Forelimb muscle (tissue), 1 donor: ENCODE data around the gene INPP5B. TPM values are rescaled to one million over a fixed set of nuclear protein-coding genes. Genes with fewer than 3 reads are reported as not detected.

ENCODE experiments used
- DNase-seq: peaks from one replicate; pipeline ENCODE4 v3.0.0-alpha.2; 2013; ENCODE audit warnings: low read depth
- polyA plus RNA-seq: library from polyadenylated mRNA; unstranded; fragments of 120-200 nt; gene quantifications from one replicate; pipeline ENCODE4 v1.2.1, GENCODE V29; 2013; ENCODE audit not compliant: insufficient read length

Gene INPP5B
- polyA plus RNA-seq, 1 donor = 10.5 TPM

DNA sequence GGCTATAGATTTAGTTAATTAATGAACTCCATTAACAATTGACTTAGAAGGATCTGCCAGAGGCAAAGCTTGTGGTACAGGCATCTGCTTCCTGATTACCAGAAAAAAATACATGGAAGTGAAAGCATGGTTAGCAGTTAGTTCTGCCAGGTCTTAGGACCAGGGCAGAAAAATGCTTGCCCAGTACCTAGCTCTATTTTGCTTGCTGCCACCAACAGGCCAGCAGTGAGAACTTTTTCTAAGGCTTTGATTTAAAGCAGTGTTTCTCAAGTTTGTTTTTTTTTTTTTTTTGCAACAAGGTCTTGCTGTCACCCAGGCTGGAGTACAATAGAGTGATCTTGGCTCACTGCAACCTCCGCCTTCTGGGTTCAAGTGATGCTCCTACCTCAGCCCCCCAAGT is 71.0 kb downstream of the INPP5B start:
- DNase-seq = no peak

DNA sequence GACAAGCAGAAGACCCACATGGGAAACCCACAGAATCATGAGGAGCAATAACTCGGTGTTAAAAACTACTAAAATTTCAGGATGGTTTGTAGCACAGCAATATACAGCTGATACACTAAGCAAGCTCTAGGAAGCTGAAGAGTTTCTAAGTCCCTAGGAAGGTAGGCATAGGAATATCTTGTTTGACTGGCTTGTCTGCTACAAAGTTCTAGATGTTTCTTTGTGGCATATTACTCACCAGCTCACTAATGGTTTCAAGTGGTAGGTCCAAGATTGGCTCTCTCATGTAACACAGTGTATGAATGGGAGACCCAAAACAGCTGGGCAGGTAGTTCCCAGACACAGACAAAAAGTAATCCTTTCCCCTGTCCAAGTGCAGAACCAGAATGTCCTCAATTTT is 74.2 kb downstream of the INPP5B start:
- DNase-seq = no peak

DNA sequence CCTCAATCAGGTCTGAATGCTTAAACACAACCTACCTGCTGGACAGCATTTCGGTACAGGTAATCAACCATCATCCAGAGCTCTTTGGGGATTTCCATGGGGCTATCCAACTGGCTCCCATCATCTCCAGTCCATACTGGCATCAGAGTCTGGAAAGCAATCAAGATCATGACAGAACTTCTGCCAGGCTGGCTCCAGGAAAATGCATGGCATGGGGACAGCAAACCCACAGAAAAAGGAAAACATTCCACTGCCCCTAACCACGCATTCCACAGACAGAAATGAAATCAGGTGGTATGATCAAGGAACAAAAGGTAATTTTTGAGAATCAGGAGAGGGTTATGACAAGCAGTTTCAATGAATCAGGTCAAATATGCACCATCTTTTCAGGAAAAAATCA is 78.4 kb downstream of the INPP5B start:
- DNase-seq = no peak

DNA sequence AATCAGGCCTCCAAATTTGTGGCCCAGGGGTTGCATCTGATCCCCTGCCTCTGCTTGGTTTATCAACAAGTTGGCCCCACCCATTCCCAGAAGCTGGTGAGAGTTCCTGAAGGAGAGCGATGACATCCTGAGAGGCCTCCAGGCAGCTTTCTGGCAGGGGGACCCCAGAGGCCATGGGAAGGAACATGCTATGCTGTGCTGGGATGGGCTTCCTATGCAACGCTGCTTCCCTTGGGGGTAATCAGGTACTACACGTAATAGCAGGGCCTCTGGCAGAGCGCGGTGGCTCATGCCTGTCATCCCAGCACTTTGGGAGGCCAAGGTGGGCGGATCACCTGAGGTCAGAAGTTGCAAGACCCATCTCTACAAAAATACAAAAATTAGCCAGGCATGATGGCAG is 79.1 kb downstream of the INPP5B start:
- no peak for DNase-seq

DNA sequence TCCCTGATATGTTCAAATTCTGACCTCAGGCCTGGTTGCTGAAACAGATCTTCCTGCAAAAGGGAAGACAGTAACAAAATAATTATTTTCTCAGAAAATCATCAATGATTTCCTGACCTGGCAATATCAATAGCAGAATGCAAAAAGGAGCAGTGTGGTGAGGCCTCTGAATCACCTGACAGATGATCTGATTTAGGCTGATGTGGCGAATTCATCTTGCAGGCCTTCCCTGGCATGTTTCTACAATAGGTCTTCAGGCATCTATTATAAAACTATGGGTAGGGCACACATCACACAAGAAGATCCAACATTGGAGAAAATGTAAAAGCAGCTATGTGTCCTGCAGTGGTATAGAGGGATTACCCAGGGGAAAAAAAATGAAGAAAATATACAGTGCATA is 80.4 kb downstream of the INPP5B start:
- DNase-seq = no peak

DNA sequence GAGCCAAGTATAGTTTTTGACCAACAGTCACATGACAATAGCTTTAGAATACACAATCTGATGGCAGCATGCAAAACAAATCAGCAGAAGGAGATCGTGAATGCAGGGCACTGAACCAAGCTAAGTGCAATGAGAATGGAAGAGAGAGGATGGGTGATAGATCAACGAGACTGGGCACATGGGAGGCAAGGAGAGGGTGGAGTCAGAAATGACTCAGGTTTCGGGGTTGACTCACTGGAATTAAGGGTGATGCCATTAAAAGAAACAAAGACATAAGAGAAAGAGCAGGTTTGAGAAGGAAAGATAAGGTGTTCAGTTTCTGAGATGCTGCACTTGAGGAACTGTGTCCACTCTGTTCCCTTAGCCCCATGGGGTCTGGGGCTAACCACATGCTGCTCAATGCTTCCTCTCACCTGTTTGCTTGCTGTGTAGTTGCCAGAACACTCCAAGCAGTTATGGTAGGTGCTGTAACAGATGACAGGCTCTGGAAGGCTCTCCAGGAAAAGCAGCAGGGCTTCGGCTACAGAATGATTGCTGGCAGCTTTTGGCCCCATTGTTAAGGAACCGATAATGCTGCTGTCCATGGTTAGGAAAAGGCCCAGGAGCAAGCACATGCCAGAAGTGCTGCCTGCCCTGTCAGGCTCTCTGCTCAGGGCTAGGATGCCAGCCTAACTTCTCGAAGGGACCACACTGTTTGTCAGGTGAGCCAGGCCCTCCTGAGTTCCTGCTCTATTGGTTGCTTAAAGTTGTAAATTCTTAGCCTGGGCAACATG is 81.3 kb downstream of the INPP5B start:
- DNase-seq = no peak

DNA sequence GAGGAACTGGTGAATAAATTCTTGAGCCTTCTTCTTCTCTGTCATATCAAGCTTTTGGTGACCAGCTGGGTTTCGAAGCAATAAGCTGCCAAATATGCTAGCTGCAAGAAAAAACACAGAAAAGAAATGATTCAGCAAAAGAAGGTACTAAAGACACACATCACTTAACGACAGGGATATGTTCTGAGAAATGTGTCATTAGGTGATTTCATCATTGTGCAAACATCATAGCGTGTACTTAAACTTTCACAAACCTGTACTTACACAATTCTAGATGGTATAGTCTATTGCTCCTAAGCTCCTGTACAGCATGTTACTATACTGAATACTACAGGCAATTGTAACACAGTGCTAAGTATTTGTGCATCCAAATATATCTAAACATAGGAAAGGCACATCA is 84.5 kb downstream of the INPP5B start:
- DNase-seq = no peak

DNA sequence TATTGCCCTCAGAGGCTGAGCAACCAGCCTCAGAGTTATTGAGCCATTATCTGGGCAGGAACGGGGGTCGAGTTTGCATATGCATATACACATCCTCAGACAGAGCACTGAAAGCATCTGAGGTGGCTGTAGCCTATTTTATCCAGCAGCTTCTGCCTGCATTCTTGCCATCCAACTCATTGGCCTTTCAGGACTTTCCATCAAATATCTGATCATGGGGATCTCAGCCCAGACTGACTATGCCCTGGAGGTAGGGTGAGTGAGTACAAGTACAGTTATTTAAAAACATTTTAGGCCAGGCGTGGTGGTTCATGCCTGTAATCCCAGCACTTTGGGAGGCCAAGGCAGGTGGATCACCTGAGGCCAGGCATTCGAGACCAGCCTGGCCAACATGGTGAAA is 85.7 kb downstream of the INPP5B start:
- DNase-seq = no peak

DNA sequence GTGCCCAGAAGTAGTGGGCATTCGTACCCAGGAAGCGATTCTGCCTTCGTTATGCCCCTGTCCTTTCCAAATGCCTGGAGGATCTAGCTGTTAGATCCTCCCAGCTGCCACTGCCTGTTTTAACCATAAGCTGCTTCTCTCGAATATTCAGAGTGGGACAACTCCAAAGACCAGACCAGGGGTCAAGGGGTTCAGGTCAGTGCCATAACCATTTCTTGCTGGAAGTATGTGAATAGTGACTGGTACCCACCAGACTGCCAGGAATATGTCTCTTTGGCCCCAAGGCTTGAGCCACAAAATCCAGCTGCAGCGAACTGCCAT is 86.5 kb downstream of the INPP5B start:
- DNase-seq = no peak

DNA sequence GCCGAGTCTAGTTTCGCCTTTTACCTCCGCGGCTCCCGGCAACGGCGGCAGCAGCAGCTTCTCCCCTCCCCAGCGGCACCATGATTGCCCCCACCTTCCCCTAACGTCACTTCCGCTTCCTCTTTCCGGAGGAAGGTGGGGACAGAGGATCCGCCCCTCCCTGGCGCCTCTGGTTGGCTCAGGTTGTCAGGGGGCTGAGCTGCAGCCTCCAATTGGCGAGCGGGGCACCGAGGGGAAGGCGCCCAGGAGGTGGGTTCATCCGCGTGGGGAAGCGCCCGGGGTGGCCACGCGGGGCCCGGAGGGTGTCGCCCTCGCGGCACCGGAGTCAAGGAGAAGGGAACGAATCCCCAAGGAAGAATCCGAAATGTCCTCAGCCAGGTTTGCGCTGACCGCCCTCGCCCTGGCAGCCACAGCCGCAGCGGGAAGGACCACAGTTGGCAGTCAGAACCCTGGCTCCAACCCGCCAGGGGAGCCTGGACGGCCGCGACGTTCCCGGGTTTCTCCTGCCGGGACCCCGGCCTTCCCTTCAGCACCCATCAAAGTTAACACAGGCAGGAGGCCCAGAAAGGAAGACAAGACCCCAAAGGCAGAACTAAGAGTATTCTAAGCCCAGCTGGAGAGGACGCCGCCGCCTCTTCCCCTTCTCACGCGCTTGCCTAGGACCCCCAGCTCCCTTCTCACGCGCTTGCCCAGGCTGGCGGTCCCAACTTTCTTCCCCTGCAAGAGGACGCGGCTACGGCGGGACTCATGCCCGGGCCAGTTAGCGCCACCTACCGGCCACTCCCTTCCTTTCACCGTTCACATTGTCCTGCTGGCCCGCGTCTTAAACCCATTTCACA is 87.1 kb downstream of the INPP5B start, which contains the start of gene MTF1:
MTF1 (minus strand) TSS at position 86 of the 839 bp plus-strand sequence. CDS start 1,934 bp downstream, outside the sequence.
- peak; percentile 97 for DNase-seq

DNA sequence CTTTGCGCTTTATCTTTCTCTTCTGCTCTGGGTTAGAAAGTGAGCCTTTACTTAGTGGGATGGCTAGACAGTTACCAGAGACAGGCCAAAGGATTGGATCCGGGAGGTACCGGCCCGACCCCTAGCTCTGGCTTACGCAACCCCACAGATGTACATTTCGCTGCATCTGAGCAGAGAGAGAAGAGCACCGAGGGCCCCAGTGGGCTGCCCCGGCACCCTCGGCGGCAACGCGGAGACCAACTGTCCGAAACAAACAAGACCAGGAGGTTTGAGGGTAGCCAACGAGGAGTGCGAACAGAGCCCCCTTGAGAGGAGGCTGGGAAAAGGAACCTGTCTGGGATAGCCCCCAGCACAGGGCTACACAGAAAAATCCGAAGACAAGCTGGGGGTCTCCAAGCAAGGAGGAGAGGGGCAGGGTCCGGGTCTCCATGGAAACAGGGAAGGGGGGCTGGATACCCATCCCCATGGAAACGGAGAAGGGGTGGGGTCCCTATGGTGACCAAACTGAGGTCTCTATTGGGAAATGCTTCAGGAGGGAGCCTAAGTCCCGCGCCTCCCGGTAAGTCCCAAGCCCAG is 87.8 kb downstream of the INPP5B start:
- DNase-seq = no peak

DNA sequence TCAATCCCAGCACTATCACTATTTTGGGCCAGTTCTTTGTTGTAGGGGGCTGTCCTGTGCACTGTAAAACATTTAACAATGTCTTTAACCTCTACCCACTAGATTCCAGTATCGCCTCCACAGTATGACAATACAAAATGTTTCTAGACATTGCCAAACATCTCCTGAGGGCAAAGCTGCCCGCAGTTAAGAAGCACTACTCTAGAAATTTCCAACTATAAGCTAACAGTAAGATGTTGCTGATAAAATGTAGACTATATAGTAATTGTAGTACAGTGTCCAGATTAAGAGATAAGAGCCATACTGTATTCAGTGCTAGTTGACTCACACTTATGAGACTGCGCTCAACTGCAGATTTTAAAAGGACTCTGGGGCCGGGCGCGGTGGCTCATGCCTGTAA is 92.4 kb downstream of the INPP5B start:
- no peak for DNase-seq

DNA sequence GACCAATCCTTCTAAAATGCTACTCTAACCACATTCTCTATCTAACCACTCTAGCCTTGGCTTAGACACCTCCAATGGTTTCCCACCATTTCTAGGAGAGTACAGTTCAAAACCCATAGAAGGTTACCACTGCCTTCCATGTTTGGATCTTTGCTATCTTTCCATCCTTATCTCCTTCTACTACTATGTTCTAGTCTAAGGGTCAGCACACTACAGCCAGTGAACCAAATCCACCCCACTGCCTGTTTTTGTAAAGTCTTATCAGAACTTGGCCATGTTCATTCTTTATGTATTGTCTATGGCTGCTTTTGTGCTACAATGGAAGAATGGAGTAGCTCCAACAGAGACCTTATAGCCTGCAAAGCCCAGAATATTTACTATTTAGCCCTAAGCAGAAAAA is 93.7 kb downstream of the INPP5B start:
- no peak for DNase-seq

DNA sequence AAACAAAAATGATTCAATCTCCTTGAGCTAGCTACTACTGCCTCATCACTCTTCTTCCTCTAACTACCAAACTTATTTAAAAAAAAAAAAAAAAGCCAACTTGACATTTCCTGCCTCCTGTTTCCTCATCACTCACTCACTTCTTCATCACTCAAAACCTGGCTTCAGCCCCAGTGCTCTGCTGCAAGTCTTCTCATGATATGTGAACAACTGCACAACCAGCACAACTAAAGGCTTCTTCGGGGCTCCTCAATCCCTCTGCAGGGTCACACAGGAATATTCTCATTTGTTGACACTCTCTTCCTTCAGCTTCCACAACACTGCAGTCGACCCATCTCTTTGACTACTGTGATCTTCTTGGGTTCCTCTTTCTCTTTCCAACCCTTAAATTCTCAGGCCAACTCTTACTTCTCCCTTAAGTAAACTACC is 95.1 kb downstream of the INPP5B start:
- DNase-seq = no peak

DNA sequence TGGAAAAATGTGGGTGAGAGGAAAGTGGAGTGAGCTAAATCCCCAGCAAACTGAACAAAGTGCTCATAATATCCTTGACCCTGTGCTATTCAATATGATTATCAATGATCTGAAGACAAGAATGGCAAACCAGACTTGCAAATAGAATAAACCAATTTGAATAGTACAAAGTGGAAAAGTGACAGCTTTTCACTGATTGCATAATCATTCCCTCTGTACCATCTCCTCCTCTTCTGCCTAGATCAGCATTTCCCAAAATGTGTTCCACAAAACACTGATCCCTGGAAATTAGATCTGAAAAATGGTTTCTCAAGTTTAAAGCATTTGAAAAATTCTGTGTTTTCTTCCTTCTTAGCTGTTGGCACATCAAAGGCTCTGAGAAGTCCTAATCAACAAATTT is 95.6 kb downstream of the INPP5B start:
- DNase-seq = no peak

DNA sequence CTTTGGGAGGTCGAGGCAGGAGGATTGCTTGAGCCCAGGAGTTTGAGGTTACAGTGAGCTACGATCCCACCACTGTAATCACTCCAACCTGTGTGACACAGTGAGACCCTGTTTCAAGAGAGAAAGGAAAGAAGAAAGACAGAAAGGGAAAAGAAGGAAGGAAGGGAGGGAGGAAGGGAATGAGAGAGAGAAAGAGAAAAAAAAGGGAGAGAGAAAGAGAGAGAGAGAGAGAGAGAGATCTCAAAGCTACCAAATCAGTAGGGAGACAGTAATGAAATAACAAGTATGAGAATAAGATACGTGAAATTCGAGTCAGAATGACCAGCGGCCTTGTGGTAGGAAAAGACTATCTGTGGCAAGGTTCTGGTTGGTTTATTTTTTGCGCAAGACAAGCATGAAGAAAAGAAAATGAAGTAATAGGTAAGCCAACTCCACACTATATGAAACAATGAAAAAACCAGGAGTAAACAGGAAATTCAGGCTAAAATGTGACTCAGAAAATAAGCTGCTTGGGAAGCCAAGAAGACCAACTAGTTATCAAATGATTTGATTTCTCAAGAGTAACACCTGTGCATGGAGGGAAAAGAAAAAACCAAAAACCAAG is 96.4 kb downstream of the INPP5B start:
- no peak for DNase-seq

DNA sequence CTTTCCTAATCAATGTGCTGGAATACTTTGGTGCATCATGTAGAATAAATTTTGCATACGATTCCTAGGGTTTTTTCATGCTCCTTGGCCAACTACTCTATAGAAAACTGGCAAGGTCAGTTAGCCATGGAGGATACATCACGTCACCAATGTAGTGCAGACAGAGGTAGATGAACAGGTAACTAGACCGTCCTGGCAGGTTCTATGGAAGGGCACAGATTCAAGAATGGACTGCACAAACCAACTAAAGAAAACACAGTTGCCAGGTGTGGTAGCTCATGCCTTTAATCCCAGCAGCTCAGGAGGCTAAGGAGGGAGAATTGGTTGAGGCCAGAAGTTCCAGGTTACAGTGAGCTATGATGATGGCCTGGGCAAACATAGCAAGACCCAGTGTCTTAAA is 97.4 kb downstream of the INPP5B start:
- no peak for DNase-seq

DNA sequence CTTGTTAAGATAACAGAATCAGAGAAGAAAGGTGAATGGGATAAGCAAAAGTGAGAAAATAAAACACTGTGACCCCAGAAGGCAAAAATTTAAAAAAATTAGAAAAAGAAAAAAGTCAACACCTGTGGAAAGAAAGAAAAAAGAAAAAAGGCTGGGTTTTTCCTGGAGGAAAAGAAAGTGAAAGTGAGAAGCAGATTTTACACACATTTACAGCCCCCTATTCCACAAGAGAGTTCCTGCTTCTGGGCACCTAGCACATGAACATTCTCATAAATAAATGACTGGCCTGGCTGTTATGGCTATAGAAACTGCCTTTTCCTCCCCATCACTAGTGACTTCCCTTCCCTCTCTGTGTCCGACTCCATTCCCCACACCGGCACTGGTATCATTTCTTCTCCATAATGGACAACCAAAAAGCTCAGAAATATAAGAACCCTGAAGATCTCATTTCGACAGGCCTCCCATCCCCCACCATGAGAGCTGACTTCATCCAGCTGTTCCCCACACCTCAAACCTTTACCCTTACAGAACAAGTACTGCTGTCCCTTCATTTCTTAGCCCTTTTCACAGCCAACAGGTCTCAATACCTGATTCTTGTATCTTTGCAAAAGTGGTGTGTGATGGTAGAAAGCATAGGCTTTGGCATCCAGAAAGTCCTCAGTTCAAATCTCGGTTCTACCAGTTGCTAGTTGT is 100.1 kb downstream of the INPP5B start:
- no peak for DNase-seq

DNA sequence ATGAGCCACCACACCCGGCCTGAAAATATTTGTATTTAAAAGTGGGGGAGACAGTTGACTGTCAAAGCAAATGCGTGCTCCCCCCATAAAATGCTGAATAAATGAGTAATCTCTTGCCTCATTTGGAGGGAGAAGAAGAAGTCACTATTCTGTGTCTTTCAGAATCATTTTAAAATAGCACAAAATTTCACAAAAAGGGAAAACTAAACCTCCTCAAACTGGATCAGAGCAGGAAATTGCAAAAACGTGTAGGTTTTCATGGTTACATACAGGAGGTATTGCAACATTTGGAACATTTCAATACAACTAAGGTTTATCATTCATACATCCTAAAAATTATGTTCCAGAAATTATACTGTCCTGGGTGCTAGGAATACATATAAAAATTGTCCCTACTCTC is 101.1 kb downstream of the INPP5B start:
- no peak for DNase-seq

DNA sequence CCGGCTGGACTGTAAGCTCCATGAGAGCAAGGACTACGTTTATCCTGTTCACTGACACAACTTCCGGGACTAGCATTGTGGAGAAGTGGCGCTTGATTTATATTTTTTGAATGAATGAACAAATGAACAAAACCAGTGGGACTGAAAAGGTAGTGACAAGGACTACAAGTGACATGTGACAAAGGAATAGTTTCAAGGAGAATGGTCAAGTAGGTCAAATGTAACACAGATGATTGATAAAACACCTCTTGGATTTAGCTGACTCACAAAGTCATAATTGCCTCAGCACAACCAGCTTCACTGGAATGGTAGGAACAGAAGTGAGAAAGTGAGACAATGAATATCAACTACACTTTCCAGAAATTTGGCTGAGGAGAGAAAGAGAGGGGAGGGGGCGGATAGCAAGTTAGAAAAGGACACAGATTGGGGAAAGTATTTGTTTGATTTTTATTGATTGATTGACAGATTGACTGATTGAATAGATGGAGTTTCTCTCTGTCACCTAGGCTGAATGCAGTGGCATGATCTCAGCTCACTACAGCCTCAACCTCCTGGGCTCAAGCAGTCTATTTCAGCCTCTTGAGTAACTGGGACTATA is 101.7 kb downstream of the INPP5B start:
- no peak for DNase-seq

DNA sequence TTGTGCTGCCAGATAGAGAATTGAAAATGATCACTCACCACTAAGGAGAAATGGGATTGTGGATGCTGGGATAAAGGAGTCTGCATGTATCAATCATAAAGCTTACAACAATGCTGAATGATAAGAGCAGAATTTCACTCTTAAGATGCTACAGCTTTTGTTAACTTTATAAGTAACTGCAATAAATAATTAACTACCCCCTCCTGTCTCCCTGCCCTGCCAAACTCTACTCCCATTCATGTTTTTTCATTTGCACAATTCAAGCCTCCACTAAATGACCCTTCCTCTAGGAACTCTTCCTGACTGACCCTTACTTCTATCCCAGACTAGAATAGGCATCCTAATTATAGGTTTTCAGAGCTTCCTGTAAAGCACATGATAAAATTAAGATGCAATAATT is 102.3 kb downstream of the INPP5B start:
- DNase-seq = no peak
